SK-N-SH treated with all-trans-retinoic acid at 6 μM for 48 hours (cell line): ENCODE results near the gene EDN1.

Experiments
- ATAC-seq: fragments of 200-7000 bp; cut with Tn5 transposase; 3 replicates; pipeline ENCODE4 v1.9.1; 2020; ENCODE audit warnings: mild to moderate bottlenecking, moderate library complexity
- ARNTL ChIP-seq: fragments of 450-650 bp; formaldehyde crosslinking; IDR thresholded peaks from 2 replicates; pipeline ENCODE4 v1.5.0; 2020; ENCODE audit warnings: low read depth, mild to moderate bottlenecking, moderate library complexity, borderline replicate concordance
- BACH2 ChIP-seq: fragments of 250-450 bp; sonication (Bioruptor Pico); IDR thresholded peaks from 2 replicates; pipeline ENCODE4 v1.9.0; 2021; ENCODE audit warnings: mild to moderate bottlenecking, borderline replicate concordance
- CSDC2 ChIP-seq: fragments of 250-450 bp; sonication (Bioruptor Pico); IDR thresholded peaks from 2 replicates; pipeline ENCODE4 v1.5.0; 2020; ENCODE audit warnings: mild to moderate bottlenecking, moderate library complexity
- ESRRG ChIP-seq: fragments of 250-450 bp; sonication (Bioruptor Pico); IDR thresholded peaks from 2 replicates; pipeline ENCODE4 v1.6.1; 2021; ENCODE audit warnings: mild to moderate bottlenecking
- ISL1 ChIP-seq: fragments of 250-450 bp; sonication (Bioruptor Pico); IDR thresholded peaks from 2 replicates; pipeline ENCODE4 v2.1.2; 2022; ENCODE audit warnings: mild to moderate bottlenecking, moderate library complexity
- OSR1 ChIP-seq: fragments of 250-450 bp; sonication (Bioruptor Pico); IDR thresholded peaks from 2 replicates; pipeline ENCODE4 v1.8.0; 2022; ENCODE audit warnings: moderate library complexity, mild to moderate bottlenecking, inconsistent platforms
- PPARA ChIP-seq: fragments of 250-450 bp; sonication (Bioruptor Pico); IDR thresholded peaks from 2 replicates; pipeline ENCODE4 v1.5.0; 2020; ENCODE audit warnings: mild to moderate bottlenecking, borderline replicate concordance
- RARB ChIP-seq: fragments of 250-450 bp; sonication (Bioruptor Pico); IDR thresholded peaks from 2 replicates; pipeline ENCODE4 v1.8.0; 2021; ENCODE audit warnings: mild to moderate bottlenecking, moderate library complexity
- SNAI2 ChIP-seq: fragments of 250-450 bp; sonication (Bioruptor Pico); IDR thresholded peaks from 2 replicates; pipeline ENCODE4 v1.5.0; 2020; ENCODE audit warnings: mild to moderate bottlenecking, moderate library complexity
- TCF4 ChIP-seq: fragments of 250-450 bp; sonication (Bioruptor Pico); IDR thresholded peaks from 2 replicates; pipeline ENCODE4 v1.8.0; 2021; ENCODE audit warnings: mild to moderate bottlenecking, moderate library complexity, borderline replicate concordance
- TOX ChIP-seq: fragments of 250-450 bp; sonication (Bioruptor Pico); IDR thresholded peaks from 2 replicates; pipeline ENCODE4 v1.8.0; 2021; ENCODE audit warnings: mild to moderate bottlenecking, moderate library complexity, borderline replicate concordance
- TSHZ2 ChIP-seq: fragments of 250-450 bp; sonication (Bioruptor Pico); IDR thresholded peaks from 2 replicates; pipeline ENCODE4 v1.5.0; 2020; ENCODE audit warnings: mild to moderate bottlenecking, moderate library complexity
- ZFP3 ChIP-seq: fragments of 250-450 bp; sonication (Bioruptor Pico); IDR thresholded peaks from 2 replicates; pipeline ENCODE4 v1.5.0; 2020; ENCODE audit warnings: mild to moderate bottlenecking, moderate library complexity
- ZFP30 ChIP-seq: fragments of 450-650 bp; formaldehyde crosslinking; IDR thresholded peaks from 2 replicates; pipeline ENCODE4 v1.5.0; 2022; ENCODE audit warnings: mild to moderate bottlenecking, moderate library complexity
- ZNF565 ChIP-seq: fragments of 450-650 bp; formaldehyde crosslinking; conservative IDR thresholded peaks from 2 replicates; pipeline ENCODE4 v1.5.0; 2020; ENCODE audit warnings: low read depth, mild to moderate bottlenecking, moderate library complexity
- ZNF70 ChIP-seq: fragments of 450-650 bp; formaldehyde crosslinking; IDR thresholded peaks from 2 replicates; pipeline ENCODE4 v1.5.0; 2020; ENCODE audit warnings: mild to moderate bottlenecking, moderate library complexity
- ZNF8 ChIP-seq: fragments of 450-650 bp; formaldehyde crosslinking; IDR thresholded peaks from 2 replicates; pipeline ENCODE4 v1.5.0; 2020; ENCODE audit warnings: mild to moderate bottlenecking, moderate library complexity
- TF ChIP-seq, protein P1 (sequence below): fragments of 250-450 bp; sonication (Bioruptor Pico); IDR thresholded peaks from 2 replicates; pipeline ENCODE4 v1.5.1; 2021; ENCODE audit warnings: mild to moderate bottlenecking, moderate library complexity
- TF ChIP-seq, protein P2 (sequence below): fragments of 250-450 bp; sonication (Bioruptor Pico); IDR thresholded peaks from 2 replicates; pipeline ENCODE4 v1.8.0; 2021; ENCODE audit warnings: low read depth, mild to moderate bottlenecking, moderate library complexity, borderline replicate concordance
- TF ChIP-seq, protein P3 (sequence below): fragments of 250-450 bp; sonication (Bioruptor Pico); IDR thresholded peaks from 2 replicates; pipeline ENCODE4 v1.5.1; 2020; ENCODE audit warnings: low read depth, mild to moderate bottlenecking, moderate library complexity

EDN1 gene

GRCh38 chr6:12263403-12263802, 26.8 kb upstream of the EDN1 start:
- no peak for TF ChIP-seq ESRRG (CRISPR knock-in tag)
- no peak for TF ChIP-seq ARNTL
- TF ChIP-seq ZFP30 = no peak
- TF ChIP-seq OSR1 (CRISPR knock-in tag) = no peak
- TF ChIP-seq CSDC2 = no peak
- TF ChIP-seq, protein P1, sequence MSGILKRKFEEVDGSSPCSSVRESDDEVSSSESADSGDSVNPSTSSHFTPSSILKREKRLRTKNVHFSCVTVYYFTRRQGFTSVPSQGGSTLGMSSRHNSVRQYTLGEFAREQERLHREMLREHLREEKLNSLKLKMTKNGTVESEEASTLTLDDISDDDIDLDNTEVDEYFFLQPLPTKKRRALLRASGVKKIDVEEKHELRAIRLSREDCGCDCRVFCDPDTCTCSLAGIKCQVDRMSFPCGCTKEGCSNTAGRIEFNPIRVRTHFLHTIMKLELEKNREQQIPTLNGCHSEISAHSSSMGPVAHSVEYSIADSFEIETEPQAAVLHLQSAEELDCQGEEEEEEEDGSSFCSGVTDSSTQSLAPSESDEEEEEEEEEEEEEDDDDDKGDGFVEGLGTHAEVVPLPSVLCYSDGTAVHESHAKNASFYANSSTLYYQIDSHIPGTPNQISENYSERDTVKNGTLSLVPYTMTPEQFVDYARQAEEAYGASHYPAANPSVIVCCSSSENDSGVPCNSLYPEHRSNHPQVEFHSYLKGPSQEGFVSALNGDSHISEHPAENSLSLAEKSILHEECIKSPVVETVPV (CRISPR knock-in tag) = no peak
- no peak for TF ChIP-seq SNAI2 (CRISPR knock-in tag)
- no peak for TF ChIP-seq TCF4 (CRISPR knock-in tag)
- TF ChIP-seq, protein P2, sequence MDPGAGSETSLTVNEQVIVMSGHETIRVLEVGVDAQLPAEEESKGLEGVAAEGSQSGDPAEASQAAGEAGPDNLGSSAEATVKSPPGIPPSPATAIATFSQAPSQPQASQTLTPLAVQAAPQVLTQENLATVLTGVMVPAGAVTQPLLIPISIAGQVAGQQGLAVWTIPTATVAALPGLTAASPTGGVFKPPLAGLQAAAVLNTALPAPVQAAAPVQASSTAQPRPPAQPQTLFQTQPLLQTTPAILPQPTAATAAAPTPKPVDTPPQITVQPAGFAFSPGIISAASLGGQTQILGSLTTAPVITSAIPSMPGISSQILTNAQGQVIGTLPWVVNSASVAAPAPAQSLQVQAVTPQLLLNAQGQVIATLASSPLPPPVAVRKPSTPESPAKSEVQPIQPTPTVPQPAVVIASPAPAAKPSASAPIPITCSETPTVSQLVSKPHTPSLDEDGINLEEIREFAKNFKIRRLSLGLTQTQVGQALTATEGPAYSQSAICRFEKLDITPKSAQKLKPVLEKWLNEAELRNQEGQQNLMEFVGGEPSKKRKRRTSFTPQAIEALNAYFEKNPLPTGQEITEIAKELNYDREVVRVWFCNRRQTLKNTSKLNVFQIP = no peak
- TF ChIP-seq RARB = no peak
- no peak for TF ChIP-seq ZFP3 (CRISPR knock-in tag)
- TF ChIP-seq, all 23 proteins: peak for 0
- ATAC-seq = no peak

DNA sequence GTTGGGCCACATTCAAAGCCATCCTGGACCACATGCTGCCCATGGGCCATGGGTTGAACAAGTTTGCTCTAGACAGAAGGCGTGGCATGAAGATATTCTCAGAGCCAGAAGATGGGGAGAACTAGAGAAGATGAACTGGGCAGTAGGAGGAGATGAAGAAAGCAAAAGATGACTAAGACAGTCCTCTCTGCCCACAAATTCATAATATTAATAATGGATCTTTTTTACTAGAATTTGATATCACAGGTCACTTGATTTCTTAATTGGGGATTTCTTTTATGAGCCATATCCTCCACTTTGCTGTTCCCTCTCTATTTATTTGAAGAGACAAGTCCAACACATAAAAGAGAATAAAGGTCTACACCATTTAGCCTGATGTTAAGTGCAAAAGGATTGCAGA, 25.5 kb upstream of the EDN1 start:
- TF ChIP-seq CSDC2 (no peak), BACH2 (CRISPR knock-in tag) (no peak)
- no peak for ATAC-seq

GRCh38 chr6:12265296-12265695, 24.9 kb upstream of the EDN1 start:
- no peak for ATAC-seq
- TF ChIP-seq ARNTL (no peak), ZNF565 (CRISPR knock-in tag) (no peak), OSR1 (CRISPR knock-in tag) (no peak), CSDC2 (no peak), ZNF70 (CRISPR knock-in tag) (no peak), TSHZ2 (CRISPR knock-in tag) (no peak), TOX (no peak), PPARA (no peak), ESRRG (CRISPR knock-in tag) (no peak)

- TF ChIP-seq ZNF565 (CRISPR knock-in tag) = no peak
- no peak for TF ChIP-seq RARB
- TF ChIP-seq ISL1 (CRISPR knock-in tag) = no peak
- no peak for TF ChIP-seq ESRRG (CRISPR knock-in tag)
- no peak for TF ChIP-seq CSDC2
- TF ChIP-seq ZNF8 (CRISPR knock-in tag) = no peak
- no peak for TF ChIP-seq ZNF70 (CRISPR knock-in tag)
- no peak for TF ChIP-seq SNAI2 (CRISPR knock-in tag)
- no peak for TF ChIP-seq OSR1 (CRISPR knock-in tag)
- TF ChIP-seq, all 23 proteins: peak for 0
- ATAC-seq = no peak
Measured at GRCh38 chr6:12265791-12266190, 24.4 kb upstream of the EDN1 start.

DNA sequence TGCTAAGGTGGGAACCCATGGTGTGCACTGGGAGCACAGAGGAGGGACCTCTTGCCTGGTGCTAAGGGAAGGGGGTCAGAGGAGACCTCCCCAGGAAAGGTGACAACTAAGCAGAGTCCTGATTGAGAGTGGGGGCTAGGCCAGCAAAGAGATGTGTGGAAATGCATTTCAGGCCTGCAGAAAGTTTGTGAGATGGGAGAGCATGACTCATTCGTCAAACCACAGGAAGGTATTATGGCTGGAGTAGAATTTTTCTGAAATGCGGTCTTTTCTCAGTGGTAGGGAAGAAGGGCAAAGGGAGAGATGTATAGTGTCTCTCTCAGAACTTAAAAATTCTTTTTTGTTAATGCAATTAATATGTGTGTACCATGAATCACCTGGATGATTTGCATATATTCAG, 23.6 kb upstream of the EDN1 start:
- peak; percentile 81 for ATAC-seq
- TF ChIP-seq CSDC2 (no peak), TOX (no peak), RARB (no peak), ISL1 (CRISPR knock-in tag) (no peak), BACH2 (CRISPR knock-in tag) (no peak), TCF4 (CRISPR knock-in tag) (no peak), ZNF565 (CRISPR knock-in tag) (no peak), TSHZ2 (CRISPR knock-in tag) (no peak), ZNF70 (CRISPR knock-in tag) (no peak)
- TF ChIP-seq, protein P3, sequence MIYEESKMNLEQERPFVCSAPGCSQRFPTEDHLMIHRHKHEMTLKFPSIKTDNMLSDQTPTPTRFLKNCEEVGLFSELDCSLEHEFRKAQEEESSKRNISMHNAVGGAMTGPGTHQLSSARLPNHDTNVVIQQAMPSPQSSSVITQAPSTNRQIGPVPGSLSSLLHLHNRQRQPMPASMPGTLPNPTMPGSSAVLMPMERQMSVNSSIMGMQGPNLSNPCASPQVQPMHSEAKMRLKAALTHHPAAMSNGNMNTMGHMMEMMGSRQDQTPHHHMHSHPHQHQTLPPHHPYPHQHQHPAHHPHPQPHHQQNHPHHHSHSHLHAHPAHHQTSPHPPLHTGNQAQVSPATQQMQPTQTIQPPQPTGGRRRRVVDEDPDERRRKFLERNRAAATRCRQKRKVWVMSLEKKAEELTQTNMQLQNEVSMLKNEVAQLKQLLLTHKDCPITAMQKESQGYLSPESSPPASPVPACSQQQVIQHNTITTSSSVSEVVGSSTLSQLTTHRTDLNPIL = no peak
- TF ChIP-seq, protein P2 = no peak
